Endothelial cell (in vitro differentiated cells): ENCODE measurements around the gene SLC34A1. TPM values are rescaled to one million over a fixed set of nuclear protein-coding genes. Genes with fewer than 3 reads are reported as not detected.

ENCODE experiments used
- DNase-seq: peaks from one replicate; pipeline ENCODE4 v3.0.0; 2021; ENCODE audit warnings: low spot score
- H3K27ac Mint-ChIP-seq: one replicate; pipeline ENCODE4 v1.8.0; 2021; ENCODE audit warnings: mixed read lengths, inconsistent platforms; ENCODE audit not compliant: unreplicated experiment
- H3K27me3 Mint-ChIP-seq: one replicate; pipeline ENCODE4 v1.8.0; 2021; ENCODE audit warnings: mild to moderate bottlenecking, moderate library complexity, mixed read lengths, inconsistent platforms; ENCODE audit not compliant: unreplicated experiment
- H3K36me3 Mint-ChIP-seq: one replicate; pipeline ENCODE4 v1.8.0; 2021; ENCODE audit warnings: mild to moderate bottlenecking, low read depth, mixed read lengths, inconsistent platforms; ENCODE audit not compliant: unreplicated experiment
- H3K4me1 Mint-ChIP-seq: one replicate; pipeline ENCODE4 v1.8.0; 2021; ENCODE audit warnings: mild to moderate bottlenecking, mixed read lengths, inconsistent platforms; ENCODE audit not compliant: unreplicated experiment
- H3K4me3 Mint-ChIP-seq: one replicate; pipeline ENCODE4 v1.8.0; 2021; ENCODE audit warnings: mild to moderate bottlenecking, mixed read lengths, inconsistent platforms; ENCODE audit not compliant: unreplicated experiment
- H3K9me3 Mint-ChIP-seq: one replicate; pipeline ENCODE4 v1.8.0; 2021; ENCODE audit warnings: mixed read lengths, inconsistent platforms; ENCODE audit not compliant: unreplicated experiment
- total RNA-seq: library from RNA; stranded (reverse); fragmentation: NEBNext Ultra II Directional; extraction: Animal tissue kit (Norgen Biotek cat#: 25700); gene quantifications from one replicate; pipeline ENCODE4 v1.2.1, GENCODE V29; 2021; ENCODE audit not compliant: unreplicated experiment
- TF ChIP-seq, protein P1 (sequence below): fragments of 200-600 bp; sonication (generic); IDR thresholded peaks from one replicate; pipeline ENCODE4 v1.5.0; 2021; ENCODE audit warnings: antibody characterized with exemption; ENCODE audit not compliant: unreplicated experiment

The SLC34A1 gene
- total RNA-seq, 1 donor from 2014 or later = not detected

DNA sequence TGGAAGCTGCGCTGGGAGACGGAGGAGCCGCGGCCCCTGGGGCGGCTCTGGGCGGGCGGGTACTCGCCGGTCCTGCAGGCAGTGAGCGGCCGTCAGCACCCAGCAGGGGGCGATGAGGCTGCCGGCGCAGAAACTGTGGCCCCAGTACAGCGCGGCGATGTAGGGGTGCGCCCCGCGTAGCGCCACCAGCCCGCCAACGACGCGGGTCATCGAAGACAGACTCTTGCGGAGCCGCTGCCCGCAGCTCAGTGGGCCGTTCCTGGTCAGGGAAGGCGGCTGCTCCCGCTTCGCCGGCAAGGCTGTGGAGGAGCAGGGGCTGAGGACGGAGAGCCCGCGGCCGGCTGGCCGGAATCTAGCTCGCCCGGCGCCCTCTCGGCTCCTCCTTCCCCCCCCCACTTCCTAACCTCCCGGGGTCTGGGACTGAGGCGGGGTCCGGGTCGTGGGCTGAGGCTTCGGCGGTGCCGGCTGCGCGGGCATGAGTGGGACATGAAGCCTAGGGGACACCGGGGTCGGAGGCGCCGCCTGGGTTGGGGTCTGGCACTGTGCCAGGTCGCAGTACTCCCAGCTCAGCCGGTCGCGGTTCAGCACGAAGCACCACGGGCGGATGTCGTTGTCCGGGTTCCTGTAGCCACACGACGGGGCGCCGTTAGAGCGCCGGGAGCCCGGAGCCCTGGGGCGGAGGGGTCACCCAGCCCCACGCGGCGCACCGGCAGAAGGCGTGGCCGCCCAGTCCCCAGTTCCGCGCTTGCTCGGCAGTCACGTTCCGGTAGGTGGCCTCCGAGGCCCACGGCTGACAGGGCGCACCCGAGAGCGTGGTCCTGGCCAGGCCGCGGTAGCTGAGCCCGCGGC is 19.8 kb downstream of the SLC34A1 start:
- Mint-ChIP-seq H3K4me3 (no peak overlapping the region), H3K27me3 (peaks cover 12% of the 10 kb centered on the region), H3K9me3 (no peaks in the 10 kb centered on the region)

GRCh38 chr5:177404641-177405179 is 20.5 kb downstream of the SLC34A1 start:
- Mint-ChIP-seq H3K4me1 (peaks cover 7% of the 10 kb centered on the region), H3K4me3 (peak overlapping the region; percentile 77), H3K27ac (peak overlapping the region; percentile 42), H3K9me3 (no peaks in the 10 kb centered on the region), H3K36me3 (peaks cover 3% of the 10 kb centered on the region), H3K27me3 (peaks cover 12% of the 10 kb centered on the region)
- no peak for DNase-seq
- TF ChIP-seq, protein P1, sequence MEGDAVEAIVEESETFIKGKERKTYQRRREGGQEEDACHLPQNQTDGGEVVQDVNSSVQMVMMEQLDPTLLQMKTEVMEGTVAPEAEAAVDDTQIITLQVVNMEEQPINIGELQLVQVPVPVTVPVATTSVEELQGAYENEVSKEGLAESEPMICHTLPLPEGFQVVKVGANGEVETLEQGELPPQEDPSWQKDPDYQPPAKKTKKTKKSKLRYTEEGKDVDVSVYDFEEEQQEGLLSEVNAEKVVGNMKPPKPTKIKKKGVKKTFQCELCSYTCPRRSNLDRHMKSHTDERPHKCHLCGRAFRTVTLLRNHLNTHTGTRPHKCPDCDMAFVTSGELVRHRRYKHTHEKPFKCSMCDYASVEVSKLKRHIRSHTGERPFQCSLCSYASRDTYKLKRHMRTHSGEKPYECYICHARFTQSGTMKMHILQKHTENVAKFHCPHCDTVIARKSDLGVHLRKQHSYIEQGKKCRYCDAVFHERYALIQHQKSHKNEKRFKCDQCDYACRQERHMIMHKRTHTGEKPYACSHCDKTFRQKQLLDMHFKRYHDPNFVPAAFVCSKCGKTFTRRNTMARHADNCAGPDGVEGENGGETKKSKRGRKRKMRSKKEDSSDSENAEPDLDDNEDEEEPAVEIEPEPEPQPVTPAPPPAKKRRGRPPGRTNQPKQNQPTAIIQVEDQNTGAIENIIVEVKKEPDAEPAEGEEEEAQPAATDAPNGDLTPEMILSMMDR = no peak

More for the DNA sequence above, 19.8 kb downstream of the SLC34A1 start:
- peak; percentile 80 for DNase-seq
- peaks cover 7% of the 10 kb centered on the region for H3K4me1 Mint-ChIP-seq
- H3K27ac Mint-ChIP-seq = no peak overlapping the region
- TF ChIP-seq, protein P1 = peak; percentile 77
- peaks cover 3% of the 10 kb centered on the region for H3K36me3 Mint-ChIP-seq

- no peak for DNase-seq
- Mint-ChIP-seq H3K4me3 (peak overlapping the region; percentile 77), H3K4me1 (peaks cover 7% of the 10 kb centered on the region), H3K27me3 (peaks cover 12% of the 10 kb centered on the region), H3K9me3 (no peaks in the 10 kb centered on the region), H3K36me3 (peaks cover 3% of the 10 kb centered on the region), H3K27ac (no peak overlapping the region)
- TF ChIP-seq, protein P1 = no peak
These were observed 21.1 kb downstream of the SLC34A1 start for GRCh38 chr5:177405312-177405711.

- Mint-ChIP-seq H3K4me3 (no peak overlapping the region), H3K36me3 (peaks cover 3% of the 10 kb centered on the region), H3K27me3 (peaks cover 12% of the 10 kb centered on the region), H3K9me3 (no peaks in the 10 kb centered on the region), H3K4me1 (peaks cover 7% of the 10 kb centered on the region), H3K27ac (no peak overlapping the region)
- TF ChIP-seq, protein P1 = no peak
- DNase-seq = no peak
These were observed 21.6 kb downstream of the SLC34A1 start for GRCh38 chr5:177405805-177406204.
